Activated CD4-positive, CD25-positive, alpha-beta regulatory T cell treated with anti-CD3 and anti-CD28 coated beads, Interleukin-2, amount 50 U/mL, for 72 hours (primary cell): Measurements from ENCODE around the gene FAM25C.
"Not testable (repeated sequence)": the region's sequence is repeated elsewhere in the genome, so short reads cannot be mapped to it uniquely, and the experiment has no call there.

Source experiments
- DNase-seq: peaks from one replicate; pipeline ENCODE4 v3.0.0; 2021

FAM25C gene

DNA sequence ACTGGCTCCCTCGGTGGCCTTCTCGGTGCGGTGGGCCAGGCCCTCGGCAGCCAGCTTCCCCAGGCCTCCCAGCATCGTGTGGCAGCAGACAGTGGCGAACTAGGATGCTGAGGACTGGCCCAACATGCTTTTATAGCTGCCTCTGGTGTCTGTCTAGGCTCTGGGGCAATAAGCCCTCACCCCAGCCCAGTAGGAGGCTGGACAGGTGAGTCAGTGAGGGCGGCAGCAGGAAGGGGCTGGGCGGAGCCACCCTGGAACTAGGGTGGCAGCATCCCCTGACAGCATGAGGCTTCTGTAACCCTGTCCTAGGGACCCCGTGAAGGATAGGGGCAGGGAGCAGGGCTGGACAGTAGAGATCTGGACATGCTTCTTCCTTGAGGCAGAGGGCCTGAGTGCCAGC is at the start of gene FAM25C:
TSS of gene FAM25C (minus strand) at position 101 of the 400 bp plus-strand sequence. CDS start at position 75, 26 bp downstream.
- DNase-seq = not testable (repeated sequence)

DNA sequence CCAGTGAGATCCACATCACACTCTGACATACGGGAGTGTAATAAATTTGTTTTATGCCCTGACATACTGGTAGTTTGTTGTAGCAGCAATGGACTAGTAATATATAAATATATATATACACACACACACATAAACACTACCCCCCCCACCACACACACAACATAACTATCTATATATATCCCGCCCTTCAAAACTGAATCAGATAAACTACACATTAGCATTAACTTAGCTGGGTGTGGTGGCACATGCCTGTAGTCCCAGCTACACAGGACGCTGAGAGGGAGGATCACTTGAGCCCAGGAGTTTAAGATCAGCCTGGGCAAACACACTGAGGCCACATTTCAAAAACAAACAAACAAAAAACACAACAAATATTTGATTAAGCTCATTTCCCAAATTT is 45.0 kb upstream of the FAM25C start:
- DNase-seq = not testable (repeated sequence)

DNA sequence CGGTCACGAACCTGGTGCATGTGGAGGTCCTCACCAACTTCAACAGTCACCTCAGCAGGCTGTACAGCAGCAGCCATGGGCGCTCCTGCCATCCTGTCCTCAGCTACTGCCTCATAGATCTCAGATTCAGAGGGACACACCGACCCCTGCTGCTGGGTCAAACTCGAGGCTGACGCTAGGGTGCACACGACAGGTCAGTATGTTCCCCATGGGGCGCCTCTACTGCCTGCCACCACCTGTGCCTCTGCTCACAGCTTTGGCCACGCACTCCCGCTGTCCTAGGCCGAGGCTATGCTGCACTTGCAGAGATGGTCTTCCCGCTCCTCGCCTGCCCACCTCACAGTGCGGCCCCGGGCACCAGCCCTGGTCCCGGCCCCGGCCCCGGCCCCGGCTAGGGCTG is 31.8 kb upstream of the FAM25C start:
- DNase-seq = not testable (repeated sequence)

DNA sequence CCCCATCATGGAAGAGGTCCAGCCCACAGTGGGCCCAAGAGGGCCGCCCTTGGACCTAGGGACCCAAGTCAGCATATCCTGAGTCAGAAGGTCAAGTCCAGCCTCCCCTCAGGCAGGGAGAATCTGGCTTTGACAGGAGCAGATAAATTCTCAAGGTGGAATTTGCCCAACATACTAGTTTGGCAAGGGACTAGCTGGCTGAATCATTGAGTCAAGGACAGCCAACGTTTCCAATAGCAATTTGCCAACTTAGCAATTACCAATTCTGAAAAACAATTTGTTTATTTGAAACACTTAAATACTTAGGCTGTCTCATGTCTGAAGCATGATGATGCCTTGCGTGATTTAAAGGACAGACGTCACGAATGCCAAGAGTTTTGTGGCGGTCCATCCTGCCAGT is 2.7 kb upstream of the FAM25C start:
- DNase-seq = not testable (repeated sequence)

DNA sequence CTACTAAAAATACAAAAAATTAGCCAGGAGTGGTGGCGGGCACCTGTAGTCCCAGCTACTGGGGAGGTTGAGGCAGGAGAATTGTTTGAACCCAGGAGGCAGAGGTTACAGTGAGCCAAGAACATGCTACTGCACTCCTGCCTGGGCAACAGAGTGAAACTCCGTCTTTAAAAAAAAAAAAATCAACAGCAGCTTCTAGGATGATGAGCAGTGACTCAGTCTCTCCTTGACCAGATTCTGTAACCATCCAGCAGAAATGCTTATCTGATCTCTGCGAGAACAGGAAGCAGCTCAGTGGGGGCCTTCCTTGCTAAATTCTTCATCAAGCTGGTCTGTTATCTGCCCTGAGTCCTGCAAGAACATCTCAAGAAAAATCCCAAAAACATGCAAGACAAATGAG is 5.5 kb downstream of the FAM25C start:
- not testable (repeated sequence) for DNase-seq

DNA sequence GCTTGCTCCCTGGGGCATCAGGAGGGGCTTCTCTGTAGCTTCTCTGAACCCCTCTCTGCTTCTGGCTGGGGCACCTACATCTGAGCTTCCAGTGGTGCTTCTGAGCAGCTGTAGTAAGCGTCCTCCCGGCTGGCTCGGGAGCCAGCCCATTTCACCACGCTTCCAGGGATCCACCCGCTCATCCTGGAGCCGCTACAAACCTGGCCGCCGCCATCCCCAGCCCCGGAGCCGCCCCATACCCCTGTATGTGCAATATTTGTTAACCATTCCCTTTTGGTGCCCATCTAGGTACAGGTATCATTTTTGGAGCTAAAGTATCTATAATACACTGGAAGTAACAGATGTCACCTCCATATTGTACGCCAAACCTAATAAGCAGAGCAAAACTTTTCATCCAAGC is 7.0 kb downstream of the FAM25C start:
- not testable (repeated sequence) for DNase-seq

DNA sequence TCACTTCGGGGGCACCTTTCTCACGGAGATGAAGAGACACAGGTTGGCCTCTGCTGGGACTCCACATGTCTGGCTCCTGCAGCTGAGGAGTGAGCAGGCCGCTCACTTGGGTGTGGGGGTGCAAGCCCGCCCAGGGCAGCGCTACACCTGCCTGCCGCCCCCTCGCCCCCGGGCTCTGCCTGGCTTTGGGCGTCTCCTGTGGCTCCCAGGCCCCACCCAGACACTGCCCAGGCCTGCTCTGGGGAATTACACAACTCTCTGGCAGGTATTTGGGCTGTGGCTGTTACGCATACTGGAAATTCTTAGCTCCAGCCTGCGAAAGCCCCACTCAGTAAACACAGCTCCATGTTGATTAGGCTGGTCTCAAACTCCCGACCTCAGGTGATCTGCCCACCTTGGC is 7.9 kb downstream of the FAM25C start:
- not testable (repeated sequence) for DNase-seq

DNA sequence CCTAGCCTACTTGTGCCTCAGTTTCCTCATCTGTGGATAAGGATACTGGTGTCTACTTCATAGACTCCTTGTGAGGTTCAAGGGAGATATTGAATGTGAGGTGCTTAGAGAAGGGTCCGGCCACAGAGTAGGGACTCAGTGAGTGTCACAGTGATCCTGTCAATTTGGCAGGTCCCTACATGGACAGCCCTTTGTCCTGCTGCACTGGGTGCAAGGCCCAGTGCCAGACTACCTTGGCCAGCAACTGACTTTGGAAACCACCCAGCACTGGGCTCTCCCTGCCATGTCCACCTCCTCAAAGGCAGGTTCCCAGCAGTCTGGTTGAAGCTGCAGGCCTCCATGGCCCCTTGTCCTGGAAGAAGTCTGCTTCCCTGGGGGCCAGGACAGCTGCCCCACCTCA is 9.5 kb downstream of the FAM25C start:
- DNase-seq = not testable (repeated sequence)

DNA sequence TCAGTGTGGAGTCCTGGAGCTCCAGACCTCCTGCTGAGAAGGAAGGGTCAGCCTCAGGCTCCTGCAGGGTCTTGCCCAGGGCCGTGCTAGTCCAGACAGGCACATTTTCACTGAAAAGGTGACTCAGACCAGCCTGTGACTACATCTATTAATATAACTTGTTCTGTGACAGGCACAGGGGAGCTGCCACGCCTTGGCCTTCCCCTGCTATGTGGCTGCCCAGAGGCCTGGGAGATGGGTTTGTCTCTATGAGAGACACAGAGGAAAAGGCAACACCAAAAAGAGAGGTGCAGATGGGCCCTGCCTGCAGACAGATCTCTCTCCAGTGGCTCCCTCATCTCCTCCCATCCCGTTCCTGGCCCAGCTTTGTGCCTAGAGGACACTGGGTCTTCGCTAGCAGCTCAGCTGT is 10.0 kb downstream of the FAM25C start:
- not testable (repeated sequence) for DNase-seq

DNA sequence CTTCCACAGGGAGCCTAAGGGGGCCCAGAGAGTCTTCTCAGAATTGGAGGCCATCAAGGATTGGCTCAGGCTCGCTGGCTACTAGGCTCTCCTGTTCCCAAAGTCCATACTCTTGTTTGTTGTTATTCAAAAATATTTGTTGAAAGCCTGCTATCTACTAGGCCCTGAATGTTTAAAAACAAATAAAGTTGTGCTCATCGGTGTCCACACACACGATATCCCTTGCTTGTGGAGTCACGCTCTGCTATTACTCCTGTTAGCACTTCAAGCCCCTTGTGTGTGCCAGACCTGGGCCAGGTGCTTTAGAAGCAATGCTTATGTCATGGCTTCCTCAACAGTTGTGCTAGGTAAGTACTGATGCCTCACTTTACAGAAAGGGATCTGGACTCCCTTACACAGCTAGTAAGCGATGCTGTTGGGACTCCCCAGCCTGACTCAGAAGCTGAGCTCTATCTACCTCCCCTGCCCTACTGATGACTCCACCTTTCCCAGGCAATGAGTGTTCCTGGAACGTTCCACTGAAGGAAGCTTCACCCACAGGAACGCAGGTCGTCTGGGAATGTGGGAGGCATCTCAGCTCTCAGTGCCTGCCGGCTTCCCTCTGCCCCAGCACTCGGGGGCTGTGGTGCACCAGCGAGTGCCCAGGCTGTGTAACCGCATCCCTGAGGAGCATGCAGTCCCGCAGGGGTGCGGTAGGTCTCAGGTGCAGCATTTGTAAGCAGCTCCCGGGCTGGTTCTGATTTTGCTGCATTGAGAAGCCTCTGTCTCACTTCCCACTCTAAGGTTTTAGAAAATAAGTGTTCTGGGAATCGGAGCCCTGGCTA is 10.7 kb downstream of the FAM25C start:
- DNase-seq = not testable (repeated sequence)

DNA sequence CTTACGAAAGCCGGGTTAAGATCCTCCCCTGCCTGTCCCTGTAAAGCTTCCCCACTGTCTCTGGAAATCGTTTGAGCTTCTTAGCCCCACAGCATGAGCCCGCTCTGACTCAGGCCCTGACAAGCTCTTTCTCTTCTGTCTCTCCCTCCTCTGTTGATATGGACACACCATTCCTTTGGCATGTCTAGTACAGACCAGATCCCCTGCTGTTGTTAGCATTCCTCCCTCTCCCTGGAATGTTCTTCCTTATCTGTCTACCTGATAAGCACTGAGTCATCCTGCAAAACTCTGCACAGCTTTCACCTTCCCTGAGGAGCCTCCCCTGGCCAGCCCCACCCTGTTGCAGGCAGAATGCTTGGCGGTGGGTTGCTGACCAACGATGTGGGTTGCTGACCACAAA is 11.6 kb downstream of the FAM25C start:
- DNase-seq = not testable (repeated sequence)

DNA sequence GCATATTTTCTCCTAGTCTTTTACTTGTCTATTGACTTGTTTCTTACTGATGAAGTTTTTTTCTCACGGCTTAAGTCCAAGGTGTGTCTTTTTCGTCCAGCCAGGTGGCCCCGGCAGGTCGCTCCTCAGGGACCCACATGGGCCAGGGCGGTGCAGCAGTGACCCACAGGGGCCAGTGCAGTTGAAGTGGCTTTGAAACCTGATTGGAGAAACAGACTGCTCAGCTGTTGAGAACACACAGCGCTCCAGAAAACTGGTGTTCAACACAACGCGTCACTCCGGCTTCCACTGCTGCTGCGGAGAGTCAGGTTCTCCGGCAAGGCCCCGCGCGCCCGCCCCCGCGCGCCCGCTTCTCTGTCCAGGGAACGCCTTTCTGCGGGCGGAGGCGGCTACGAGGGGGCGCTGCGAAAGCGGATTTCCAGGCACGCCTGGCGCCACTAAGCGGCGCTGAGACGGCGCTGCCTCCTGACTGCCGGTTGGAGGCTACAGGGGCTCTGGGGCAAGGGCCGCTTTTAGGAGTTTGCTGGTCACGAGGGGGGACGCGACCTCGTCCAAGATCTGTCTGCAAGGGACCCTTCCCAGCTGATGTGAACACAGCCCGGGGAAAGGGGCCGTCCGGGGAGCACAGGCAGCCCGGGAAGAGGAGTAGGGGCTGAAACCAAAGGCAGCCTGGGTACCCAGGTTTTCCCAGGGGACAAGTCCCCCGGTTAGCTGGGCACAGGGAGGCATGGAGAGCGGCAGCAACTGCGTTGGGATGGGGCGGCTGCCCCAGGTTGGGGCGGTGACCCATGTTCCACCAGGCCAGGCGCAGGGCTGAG is 13.0 kb downstream of the FAM25C start:
- DNase-seq = not testable (repeated sequence)

DNA sequence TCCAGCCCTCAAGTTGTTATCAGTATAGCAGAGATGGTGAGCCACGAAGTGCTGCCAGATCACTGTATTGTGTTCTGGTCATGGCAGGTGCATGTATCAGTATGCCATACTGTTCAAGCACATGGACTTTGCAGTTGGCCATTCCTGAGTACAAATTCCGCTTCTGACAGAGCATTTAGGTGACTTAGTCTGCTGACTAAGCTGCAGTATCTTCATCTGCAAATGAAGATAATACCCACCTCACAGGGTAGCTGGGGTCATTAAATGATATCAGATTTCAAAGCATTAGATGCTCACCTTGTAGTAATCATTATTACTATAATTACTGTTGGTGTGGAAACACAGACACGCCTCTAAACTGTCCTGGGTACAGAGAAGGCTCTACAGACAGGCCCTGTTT is 24.2 kb downstream of the FAM25C start:
- not testable (repeated sequence) for DNase-seq

DNA sequence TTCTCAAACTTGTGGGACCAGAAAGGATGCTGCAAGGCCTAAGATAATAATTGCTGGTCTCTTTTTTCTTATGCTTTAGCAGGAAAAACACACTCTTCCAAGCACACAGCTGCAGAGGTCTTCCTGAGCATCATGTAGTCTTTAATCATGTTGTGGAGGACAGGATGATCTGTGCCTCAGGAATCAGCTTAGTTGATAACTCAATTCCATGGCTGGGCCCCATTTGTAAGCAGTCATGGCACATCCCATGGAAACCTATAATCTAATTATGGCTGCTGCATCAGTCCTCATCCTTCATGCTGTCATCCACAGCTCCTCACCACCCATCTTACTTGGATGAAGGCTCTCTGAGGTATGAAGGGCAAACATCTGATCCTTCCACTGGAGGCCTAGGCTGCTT is 26.5 kb downstream of the FAM25C start:
- DNase-seq = not testable (repeated sequence)

DNA sequence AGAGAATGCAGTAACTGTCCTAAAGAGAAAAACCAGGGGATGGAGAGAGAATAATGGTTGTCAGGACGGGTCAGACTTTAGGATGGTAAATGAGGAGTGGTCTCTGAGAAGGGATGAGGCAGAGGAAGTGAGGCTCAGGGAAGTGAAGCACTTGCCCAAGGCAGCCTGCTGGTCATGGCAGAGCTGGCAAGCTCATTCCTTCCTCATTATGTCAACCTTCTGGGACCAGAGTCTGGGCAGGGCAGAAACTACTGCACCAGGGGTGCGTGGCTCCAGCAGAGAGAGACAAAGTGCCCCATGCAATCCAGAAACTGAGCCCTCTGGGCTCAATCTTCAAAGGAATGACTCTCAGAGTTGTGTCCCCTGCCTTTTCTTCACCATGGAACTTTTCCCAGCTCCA is 27.5 kb downstream of the FAM25C start:
- DNase-seq = not testable (repeated sequence)

DNA sequence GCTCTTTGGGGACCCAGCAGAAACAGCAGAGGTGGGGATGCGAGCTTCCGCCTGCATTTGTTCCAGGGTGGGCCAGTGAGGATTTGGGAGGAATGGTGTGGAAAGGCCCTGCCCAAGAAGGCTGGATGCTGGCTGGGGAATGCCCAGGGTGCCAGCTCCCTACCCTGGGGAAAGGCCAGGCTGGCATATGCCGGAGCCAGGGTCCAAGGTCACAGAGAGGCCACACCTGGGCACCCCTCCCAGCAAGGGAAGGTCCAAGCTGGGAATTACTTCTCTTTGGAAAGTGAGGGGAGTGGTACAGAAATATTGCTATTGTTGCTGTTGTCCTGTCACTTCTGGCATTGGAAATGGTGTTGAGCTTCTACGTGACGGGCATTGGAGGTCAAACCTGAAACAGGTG is 28.0 kb downstream of the FAM25C start:
- not testable (repeated sequence) for DNase-seq

DNA sequence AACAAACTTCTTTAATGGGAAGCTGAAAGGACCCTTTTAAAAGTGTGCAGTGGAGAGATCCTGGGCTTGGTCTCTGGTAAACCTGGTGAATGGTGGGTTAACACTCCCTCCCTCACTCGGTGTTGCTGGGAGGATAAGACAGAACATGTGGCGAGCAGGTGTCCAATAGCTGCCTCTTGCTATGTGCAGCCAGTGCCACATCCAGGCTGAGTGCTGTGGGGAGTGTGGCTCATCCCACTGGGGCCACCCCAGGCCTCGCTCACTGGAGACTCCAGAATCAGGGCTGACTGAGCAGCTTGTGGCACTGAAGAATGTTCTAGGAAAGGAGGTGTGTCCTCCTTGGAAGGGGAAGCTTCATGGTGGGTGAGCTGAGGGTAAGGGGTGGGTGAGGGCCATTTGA is 29.5 kb downstream of the FAM25C start:
- DNase-seq = not testable (repeated sequence)

DNA sequence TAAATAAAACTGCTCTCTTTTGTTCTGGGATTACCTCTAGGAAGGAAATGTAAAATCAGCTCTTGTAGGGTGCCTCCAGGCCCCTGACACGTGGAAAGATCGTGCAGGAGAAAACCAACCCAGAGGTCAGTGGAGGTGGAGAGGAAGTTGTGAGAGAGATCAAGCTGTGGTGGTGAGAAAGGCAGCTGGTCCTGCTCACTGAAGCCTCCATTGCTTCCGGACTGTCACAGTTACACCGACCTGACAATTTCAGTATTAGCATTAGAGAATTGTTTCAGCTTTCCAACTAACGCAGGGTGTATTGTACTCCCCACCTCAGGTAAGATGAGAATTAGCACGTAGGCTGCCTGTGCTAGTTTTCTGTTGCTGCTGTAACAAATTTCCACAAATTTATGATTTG is 30.6 kb downstream of the FAM25C start:
- DNase-seq = not testable (repeated sequence)

DNA sequence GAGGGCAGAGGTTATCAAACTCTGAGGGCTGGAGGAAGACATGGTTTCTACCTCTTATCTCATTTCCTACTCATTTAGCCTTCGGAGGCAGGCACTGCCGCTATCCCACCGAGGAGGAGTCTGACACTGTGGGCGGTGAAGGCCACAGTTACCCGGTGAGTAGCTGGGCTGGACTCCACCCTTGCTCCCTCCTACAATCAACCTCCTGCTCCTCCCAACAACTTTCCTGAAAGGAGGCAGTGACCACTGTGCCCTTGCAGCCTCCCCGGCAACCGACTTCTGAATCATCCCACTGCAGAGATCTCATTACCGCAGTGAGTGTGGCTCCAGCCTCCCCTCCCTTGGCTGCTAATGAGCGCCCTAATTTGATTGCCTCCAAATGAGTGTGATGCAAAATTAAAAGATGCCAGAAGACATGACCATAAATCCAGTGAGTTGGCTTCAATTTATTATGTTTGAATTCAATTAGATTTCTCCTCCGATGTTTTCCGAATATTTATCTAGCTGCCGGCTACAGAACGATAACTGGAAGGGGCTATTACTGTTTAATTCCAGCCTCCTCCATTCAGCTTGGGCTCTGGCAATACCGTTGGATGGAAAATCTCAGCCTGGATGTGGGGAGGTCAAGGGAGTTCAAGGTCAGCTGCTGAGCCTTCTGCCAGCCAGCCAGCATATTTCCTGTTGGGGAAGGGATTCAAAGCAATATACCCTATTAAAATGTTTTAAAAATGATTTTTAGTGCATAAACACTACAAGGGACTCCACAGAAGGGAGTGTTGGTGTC is 35.1 kb downstream of the FAM25C start:
- DNase-seq = not testable (repeated sequence)

DNA sequence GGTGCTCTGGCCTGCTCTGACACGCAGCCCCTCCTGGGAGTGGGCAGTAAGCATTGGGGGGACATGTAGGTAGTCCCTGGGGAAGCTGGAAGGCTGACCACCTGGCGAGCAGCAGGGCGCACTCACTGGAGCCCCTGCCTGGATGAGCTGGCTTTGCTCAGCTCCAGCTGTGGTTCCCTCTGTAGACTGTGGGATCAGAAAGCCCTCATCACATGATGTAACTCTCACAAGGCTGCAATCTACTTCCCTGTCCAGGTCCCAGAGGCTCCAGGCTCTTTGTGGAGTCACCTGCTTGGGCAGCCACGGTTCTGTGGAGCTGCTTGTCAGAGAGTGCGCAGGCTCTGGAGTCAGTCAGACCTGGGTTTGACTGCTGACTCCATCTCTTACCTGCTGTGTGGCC is 36.8 kb downstream of the FAM25C start:
- not testable (repeated sequence) for DNase-seq

DNA sequence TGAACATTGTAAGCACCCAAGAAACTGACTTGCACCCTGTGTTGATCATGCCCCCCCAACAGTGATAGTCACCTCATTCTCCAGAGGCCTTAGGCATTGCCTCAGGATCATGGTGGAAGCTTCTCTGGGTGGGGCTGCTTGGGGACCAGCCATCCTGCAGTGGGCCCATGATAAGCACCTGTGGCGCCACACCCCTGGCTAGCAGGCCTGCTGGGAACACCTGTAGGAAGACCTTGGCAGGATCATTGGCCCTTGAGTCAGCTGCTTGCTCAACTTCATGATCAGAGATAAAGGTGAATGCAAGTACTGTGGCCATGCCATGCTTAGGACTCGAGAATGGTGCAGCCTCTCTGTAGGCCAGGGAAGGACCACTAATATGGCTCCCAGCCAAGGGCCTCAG is 38.9 kb downstream of the FAM25C start:
- DNase-seq = not testable (repeated sequence)

DNA sequence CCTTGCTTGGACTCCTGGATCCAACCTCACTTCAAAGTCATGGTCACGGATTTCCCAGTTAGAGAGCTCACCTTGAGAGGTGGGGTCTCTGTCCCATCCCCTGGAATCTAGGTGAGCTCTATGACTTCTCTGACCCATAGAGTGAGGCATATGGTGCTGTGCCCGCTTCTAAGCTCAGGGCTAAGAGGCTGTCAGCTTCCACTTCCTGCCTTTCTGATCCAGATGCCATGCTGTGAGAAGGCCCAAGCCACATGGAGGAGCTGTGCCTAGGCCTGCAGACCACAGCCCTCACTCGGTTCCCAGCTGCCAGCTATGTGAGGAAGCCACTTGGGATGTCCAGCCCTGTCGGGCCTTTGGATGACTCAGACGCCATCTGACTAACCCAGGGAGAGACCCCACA is 39.9 kb downstream of the FAM25C start:
- DNase-seq = not testable (repeated sequence)

DNA sequence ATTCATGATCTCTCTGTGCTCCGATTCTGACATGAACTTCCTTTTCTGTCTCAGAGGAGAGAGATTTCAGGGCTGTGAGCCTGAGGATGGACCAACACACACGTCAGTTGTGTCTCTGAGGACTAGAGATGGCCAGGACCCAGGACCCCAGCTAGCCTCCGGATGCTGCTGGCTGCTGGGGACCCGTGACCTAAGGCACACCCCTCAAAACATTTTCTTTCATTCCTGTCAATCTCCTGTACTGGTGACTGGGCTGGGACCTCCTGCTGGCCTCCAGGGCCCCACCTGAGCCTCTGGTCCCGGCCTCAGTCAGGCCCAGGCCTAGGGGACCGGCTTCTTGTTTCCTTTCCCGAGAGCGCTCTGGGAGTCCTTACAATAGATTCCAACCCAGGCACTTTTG is 42.4 kb downstream of the FAM25C start:
- DNase-seq = not testable (repeated sequence)
